Upper lobe of left lung (tissue), 4 donors: ENCODE data around the gene EXT2.

Experiments
- CTCF ChIP-seq, 6 experiments: fragments of 450-650 bp in 4 of 6; fragments of 200-600 bp in 2 of 6; sonication (generic) in 2 of 6; IDR thresholded peaks; one replicate each; pipeline ENCODE4 v1.5.1; 2016 to 2019; ENCODE audit warnings: antibody characterized with exemption in 6 of 6
- POLR2A ChIP-seq, 4 donors: fragments of 450-650 bp; IDR thresholded peaks; one replicate each; pipeline ENCODE4 v1.5.1; 2016 to 2017; ENCODE audit warnings: antibody characterized with exemption in 4 of 4, mild to moderate bottlenecking in 2 of 4
- POLR2AphosphoS5 ChIP-seq, 2 donors: sonication (generic); formaldehyde crosslinking; IDR thresholded peaks; one replicate each; pipeline ENCODE4 v1.5.1; 2017; ENCODE audit warnings: antibody characterized with exemption in 2 of 2

- TF ChIP-seq CTCF (IDR thresholded peaks at IDR 0.05) (no peak), POLR2A (IDR thresholded peaks at IDR 0.05) (no peak), POLR2AphosphoS5 (IDR thresholded peaks at IDR 0.05) (no peak)
Observed at GRCh38 chr11:44267006-44267749, 171.7 kb downstream of the EXT2 start.
